ENCODE measurements around the gene CDS2. TPM values are rescaled to one million over a fixed set of nuclear protein-coding genes. Genes with fewer than 3 reads are reported as not detected.

Gene CDS2
- total and polyA plus RNA-seq, 9 donors, result 11.4 to 54.6 (median 37.6) TPM

DNA sequence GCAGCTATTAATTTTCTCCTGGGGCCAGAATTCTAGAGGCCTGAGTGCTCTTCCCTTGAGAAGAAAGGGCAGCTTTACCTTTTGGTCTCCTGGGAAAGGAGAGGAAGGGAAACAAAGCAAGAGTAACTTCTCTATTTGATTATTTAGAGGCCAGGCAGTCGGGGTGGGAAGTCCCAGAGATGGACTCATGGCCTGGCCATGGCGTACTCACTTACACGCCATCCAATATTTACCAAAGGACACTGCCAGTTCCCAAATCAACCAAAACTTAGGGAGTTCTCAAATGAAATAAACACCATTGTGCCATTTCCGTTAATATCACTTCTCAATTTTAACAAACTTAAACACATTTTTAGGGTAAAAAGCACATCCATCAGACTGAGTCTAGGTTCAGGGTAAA lies 76.6 kb downstream of the CDS2 start:
- H3K27me3 ChIP-seq, result no peaks in the 10 kb centered on the region
- no peak for DNase-seq
- no peaks in the 10 kb centered on the region for H3K36me3 ChIP-seq
- no peaks in the 10 kb centered on the region for H3K4me1 ChIP-seq (ENCODE audit: insufficient read depth)
- H3K9me3 ChIP-seq, result no peaks in the 10 kb centered on the region
- no peak overlapping the region for H3K27ac ChIP-seq
- intact Hi-C loops (cut with DNase I), result no loop called here
- WGBS, 3 donors, result 89 to 93% (median 92%) methylated on average over 4 of the region's 4 CpGs
- H3K4me3 ChIP-seq, result no peak overlapping the region
- TF ChIP-seq, protein P1, sequence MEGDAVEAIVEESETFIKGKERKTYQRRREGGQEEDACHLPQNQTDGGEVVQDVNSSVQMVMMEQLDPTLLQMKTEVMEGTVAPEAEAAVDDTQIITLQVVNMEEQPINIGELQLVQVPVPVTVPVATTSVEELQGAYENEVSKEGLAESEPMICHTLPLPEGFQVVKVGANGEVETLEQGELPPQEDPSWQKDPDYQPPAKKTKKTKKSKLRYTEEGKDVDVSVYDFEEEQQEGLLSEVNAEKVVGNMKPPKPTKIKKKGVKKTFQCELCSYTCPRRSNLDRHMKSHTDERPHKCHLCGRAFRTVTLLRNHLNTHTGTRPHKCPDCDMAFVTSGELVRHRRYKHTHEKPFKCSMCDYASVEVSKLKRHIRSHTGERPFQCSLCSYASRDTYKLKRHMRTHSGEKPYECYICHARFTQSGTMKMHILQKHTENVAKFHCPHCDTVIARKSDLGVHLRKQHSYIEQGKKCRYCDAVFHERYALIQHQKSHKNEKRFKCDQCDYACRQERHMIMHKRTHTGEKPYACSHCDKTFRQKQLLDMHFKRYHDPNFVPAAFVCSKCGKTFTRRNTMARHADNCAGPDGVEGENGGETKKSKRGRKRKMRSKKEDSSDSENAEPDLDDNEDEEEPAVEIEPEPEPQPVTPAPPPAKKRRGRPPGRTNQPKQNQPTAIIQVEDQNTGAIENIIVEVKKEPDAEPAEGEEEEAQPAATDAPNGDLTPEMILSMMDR (IDR thresholded peaks at IDR 0.05), result no peak
- TF ChIP-seq EP300 (IDR thresholded peaks at IDR 0.05), result no peak
- TF ChIP-seq POLR2A (IDR thresholded peaks at IDR 0.05), result no peak

DNA sequence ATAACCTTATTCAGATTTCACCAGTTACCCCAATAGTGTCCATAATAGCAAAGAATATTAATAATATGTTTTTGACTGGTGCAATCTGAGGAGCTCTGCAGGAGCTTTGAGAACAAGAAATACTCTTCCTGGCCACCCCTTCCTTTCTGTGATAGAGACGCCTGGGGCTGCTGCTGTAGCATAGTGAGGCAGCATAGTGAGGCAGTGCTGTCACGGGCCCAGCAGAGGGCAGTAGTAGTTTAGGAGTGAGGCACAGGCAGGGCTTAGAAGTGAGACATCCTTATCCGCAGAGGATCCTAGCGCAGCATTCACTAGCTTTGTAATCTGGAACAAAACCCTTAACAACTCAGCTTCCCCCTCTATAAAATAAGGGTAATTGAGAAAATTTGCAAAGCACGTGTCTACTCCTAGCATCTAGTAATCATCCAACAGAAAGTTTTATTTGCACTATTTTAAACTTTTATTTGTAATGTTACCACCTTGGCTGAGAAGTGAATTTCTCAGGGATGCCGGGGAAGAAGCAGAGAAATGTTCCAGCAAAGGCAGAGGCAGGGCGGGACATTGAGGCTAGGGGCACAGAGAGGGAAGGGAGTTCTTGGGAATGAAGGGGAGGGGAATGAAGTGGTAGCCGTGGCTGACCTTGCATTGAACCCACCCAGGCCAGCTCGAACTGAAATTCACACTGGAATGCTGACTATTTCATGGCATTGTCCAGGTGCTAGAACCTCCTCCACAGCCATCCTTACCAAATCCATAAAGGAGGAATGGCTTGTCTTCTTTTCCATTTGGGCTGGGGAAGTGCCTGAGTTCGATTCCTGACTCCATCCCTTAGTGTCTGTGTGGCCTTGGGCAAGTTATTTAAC lies 78.8 kb downstream of the CDS2 start:
- intact Hi-C loops (cut with DNase I), result no loop called here
- Histone ChIP-seq H3K4me1 (ENCODE audit: insufficient read depth) (no peaks in the 10 kb centered on the region), H3K27me3 (no peaks in the 10 kb centered on the region), H3K4me3 (no peak overlapping the region), H3K27ac (no peak overlapping the region), H3K9me3 (no peaks in the 10 kb centered on the region), H3K36me3 (no peaks in the 10 kb centered on the region)
- TF ChIP-seq, protein P1 (IDR thresholded peaks at IDR 0.05), result peak in 2 of 3 donors; percentile 35 to 43
- TF ChIP-seq POLR2A (IDR thresholded peaks at IDR 0.05) (no peak), EP300 (IDR thresholded peaks at IDR 0.05) (no peak)
- DNase-seq, result peak; percentile 42 to 68 (median 58)
- WGBS, 3 donors, result 16 to 23% (median 21%) methylated on average over 10 of the region's 10 CpGs

DNA sequence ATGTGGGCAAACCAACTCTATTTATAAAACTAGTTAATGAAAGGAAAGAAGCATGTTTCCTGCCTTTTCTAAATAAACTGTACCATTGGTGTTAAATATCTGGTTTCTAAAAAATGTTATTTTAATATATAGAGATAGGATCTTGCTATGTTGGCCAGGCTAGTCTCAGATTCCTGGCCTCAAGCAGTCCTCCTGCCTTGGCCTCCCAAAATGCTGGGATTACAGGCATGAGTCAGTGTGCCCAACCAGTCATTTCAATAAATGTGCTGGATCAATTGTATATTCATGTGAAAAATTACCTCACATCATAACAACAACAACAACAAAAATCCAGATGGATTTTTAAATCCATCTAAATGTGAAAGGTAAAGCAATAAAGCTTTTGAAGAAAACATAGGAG lies 80.3 kb downstream of the CDS2 start:
- no peak for DNase-seq
- Histone ChIP-seq H3K9me3 (no peaks in the 10 kb centered on the region), H3K27ac (no peak overlapping the region), H3K36me3 (no peaks in the 10 kb centered on the region), H3K27me3 (no peaks in the 10 kb centered on the region), H3K4me1 (ENCODE audit: insufficient read depth) (no peaks in the 10 kb centered on the region), H3K4me3 (no peak overlapping the region)
- intact Hi-C loops (cut with DNase I), result no loop called here
- TF ChIP-seq EP300 (IDR thresholded peaks at IDR 0.05) (no peak), POLR2A (IDR thresholded peaks at IDR 0.05) (no peak)
- TF ChIP-seq, protein P1 (IDR thresholded peaks at IDR 0.05), result no peak

DNA sequence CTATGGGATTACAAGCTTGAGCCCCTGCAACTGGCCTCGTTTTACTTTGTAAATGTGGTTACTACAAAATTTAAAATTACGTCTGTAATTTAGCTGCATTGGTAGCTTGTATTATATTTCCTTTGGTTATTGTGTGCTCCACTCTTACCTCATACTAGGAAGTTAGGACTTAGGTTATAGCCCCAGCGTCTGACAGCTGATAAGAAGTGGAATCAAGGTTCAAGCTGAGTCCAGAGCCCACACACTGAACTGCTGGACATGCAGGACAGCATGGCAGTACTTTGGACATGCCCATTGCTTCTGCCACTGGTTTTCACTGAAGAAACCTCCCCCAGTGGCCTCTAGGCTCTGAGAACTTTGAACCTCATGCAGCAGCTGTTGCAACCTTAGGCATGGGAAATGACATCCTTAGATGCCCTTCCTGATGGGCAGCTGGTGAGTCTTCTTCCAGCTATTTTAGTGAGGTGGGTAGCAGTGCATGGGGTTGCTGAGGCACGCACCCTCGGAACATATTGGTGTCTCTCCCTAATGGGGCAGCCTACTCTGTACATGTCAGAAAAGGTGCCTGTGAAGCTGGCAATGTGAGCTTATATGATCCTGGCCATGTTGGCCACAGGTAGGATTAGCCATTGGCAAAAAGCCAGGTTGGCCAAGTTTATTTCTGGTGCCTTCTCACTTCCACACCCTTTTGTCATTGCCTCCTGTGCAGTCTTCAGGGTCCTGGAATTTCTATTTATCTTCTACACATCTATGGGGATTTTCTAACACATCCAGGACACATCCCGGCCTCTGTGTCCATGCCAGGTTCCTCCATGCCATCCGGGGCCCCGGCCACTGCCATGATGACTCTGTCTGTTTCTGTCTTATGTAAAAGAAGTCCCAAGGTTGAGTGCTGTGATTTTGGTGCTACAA lies 85.3 kb downstream of the CDS2 start:
- intact Hi-C loops (cut with DNase I), result no loop called here
- Histone ChIP-seq H3K27me3 (no peaks in the 10 kb centered on the region), H3K36me3 (no peaks in the 10 kb centered on the region), H3K4me1 (ENCODE audit: insufficient read depth) (no peaks in the 10 kb centered on the region), H3K4me3 (no peak overlapping the region), H3K9me3 (no peaks in the 10 kb centered on the region), H3K27ac (no peak overlapping the region)
- TF ChIP-seq, protein P1 (IDR thresholded peaks at IDR 0.05), result no peak
- TF ChIP-seq EP300 (IDR thresholded peaks at IDR 0.05), result no peak
- no peak for TF ChIP-seq POLR2A (IDR thresholded peaks at IDR 0.05)
- DNase-seq, result no peak
- WGBS, 3 donors, result 91 to 93% (median 92%) methylated on average over 8 of the region's 8 CpGs

Measured in ovary (tissue), 9 donors.